Measurements from ENCODE around the gene TTLL6. TPM values are rescaled to one million over a fixed set of nuclear protein-coding genes. Genes with fewer than 3 reads are reported as not detected.

TTLL6 gene
- total RNA-seq, 1 donor from 2014 or later = not detected

- TF ChIP-seq CTCF (IDR thresholded peaks at IDR 0.05; ENCODE audit: insufficient read depth, low read length, severe bottlenecking) = no peak
- Histone ChIP-seq H3K4me3 (ENCODE audit: low read depth, low read length) (no peak overlapping the region), H3K27me3 (ENCODE audit: control insufficient read depth, insufficient read depth, low read length) (peaks cover 64% of the 10 kb centered on the region), H3K36me3 (ENCODE audit: control insufficient read depth, insufficient read depth, low read length) (no peaks in the 10 kb centered on the region)
- FAIRE-seq = no peak
- no peak for DNase-seq (ENCODE audit: low read depth)
Observed at GRCh38 chr17:48745381-48746275, 71.4 kb downstream of the TTLL6 start.

- H3K27me3 ChIP-seq (ENCODE audit: control insufficient read depth, insufficient read depth, low read length) = peaks cover 67% of the 10 kb centered on the region
- TF ChIP-seq CTCF (IDR thresholded peaks at IDR 0.05; ENCODE audit: insufficient read depth, low read length, severe bottlenecking) = no peak
- DNase-seq (ENCODE audit: low read depth) (no peak), FAIRE-seq (no peak)
- H3K4me3 ChIP-seq (ENCODE audit: low read depth, low read length) = no peak overlapping the region
- no peaks in the 10 kb centered on the region for H3K36me3 ChIP-seq (ENCODE audit: control insufficient read depth, insufficient read depth, low read length)
Observed at GRCh38 chr17:48740537-48740936, 76.5 kb downstream of the TTLL6 start.

DNA sequence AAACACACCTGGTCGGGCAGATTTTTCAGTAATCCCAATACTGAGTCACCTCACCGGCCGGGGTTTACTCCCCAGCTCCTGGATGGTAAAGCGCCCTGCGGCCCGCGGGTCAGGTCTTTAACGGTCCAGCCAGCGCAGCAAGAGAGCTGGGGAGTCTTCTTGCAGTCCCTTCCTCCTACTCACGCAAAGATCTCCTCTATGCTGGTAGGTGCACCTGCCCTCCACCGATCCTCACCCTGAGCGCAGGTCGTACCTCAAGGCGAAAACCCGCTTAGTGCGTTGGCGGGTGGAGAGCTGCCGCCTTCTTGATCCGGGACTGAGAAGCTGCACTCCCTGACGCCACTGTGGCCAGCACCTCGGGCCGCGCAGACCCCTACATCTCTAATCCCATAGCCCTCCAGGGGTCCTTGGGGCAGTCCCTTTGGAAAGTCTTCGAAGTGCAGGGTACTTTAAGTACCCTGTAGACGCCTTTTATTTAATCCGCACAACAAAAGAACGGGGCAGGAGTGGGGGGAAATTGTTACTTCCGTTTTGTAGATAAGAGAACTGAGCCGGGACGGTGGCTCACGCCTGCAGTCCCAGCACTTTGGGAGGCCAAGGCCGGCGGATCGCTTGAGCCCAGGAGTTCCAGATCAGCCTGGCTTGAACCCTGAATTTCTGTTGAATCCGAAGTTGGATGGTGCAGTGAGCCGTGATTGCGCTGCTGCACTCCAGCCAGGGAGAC, 78.1 kb downstream of the TTLL6 start:
- peaks cover 72% of the 10 kb centered on the region for H3K27me3 ChIP-seq (ENCODE audit: control insufficient read depth, insufficient read depth, low read length)
- DNase-seq (ENCODE audit: low read depth) (peak; percentile 13), FAIRE-seq (no peak)
- H3K4me3 ChIP-seq (ENCODE audit: low read depth, low read length) = no peak overlapping the region
- TF ChIP-seq CTCF (IDR thresholded peaks at IDR 0.05; ENCODE audit: insufficient read depth, low read length, severe bottlenecking) = no peak
- no peaks in the 10 kb centered on the region for H3K36me3 ChIP-seq (ENCODE audit: control insufficient read depth, insufficient read depth, low read length)

GRCh38 chr17:48738424-48738802, 78.6 kb downstream of the TTLL6 start:
- FAIRE-seq = no peak
- Histone ChIP-seq H3K4me3 (ENCODE audit: low read depth, low read length) (no peak overlapping the region), H3K36me3 (ENCODE audit: control insufficient read depth, insufficient read depth, low read length) (no peaks in the 10 kb centered on the region), H3K27me3 (ENCODE audit: control insufficient read depth, insufficient read depth, low read length) (peaks cover 71% of the 10 kb centered on the region)
- DNase-seq (ENCODE audit: low read depth) = no peak
- TF ChIP-seq CTCF (IDR thresholded peaks at IDR 0.05; ENCODE audit: insufficient read depth, low read length, severe bottlenecking) = no peak

GRCh38 chr17:48737330-48738043, 79.5 kb downstream of the TTLL6 start:
- Histone ChIP-seq H3K27me3 (ENCODE audit: control insufficient read depth, insufficient read depth, low read length) (peaks cover 73% of the 10 kb centered on the region), H3K36me3 (ENCODE audit: control insufficient read depth, insufficient read depth, low read length) (no peaks in the 10 kb centered on the region), H3K4me3 (ENCODE audit: low read depth, low read length) (no peak overlapping the region)
- FAIRE-seq (no peak), DNase-seq (ENCODE audit: low read depth) (no peak)
- no peak for TF ChIP-seq CTCF (IDR thresholded peaks at IDR 0.05; ENCODE audit: insufficient read depth, low read length, severe bottlenecking)

Data from bronchial epithelial cell (primary cell).